ENCODE results near the gene ATF6B.
"Not testable (repeated sequence)": the region's sequence is repeated elsewhere in the genome, so short reads cannot be mapped to it uniquely, and the experiment has no call there.

GRCh38 chr6:32067521-32067920 lies 60.5 kb downstream of the ATF6B start:
- TF ChIP-seq POLR2A, POLR2AphosphoS5 (IDR thresholded peaks at IDR 0.05; ENCODE audit: low read depth, low read length): not testable (repeated sequence)

Measured in GM12892 (cell line).